HFFc6 (cell line): Measurements from ENCODE around the gene FAM118B. TPM values are rescaled to one million over a fixed set of nuclear protein-coding genes. Genes with fewer than 3 reads are reported as not detected.

ENCODE experiments used
- DNase-seq: peaks from one replicate; pipeline ENCODE4 v3.0.0-alpha.2; 2018
- H3K27ac Mint-ChIP-seq: 2 replicates; pipeline ENCODE4 v1.8.0; 2020; ENCODE audit warnings: mild to moderate bottlenecking, mixed read lengths
- H3K27me3 Mint-ChIP-seq: 2 replicates; pipeline ENCODE4 v1.8.0; 2021; ENCODE audit warnings: mild to moderate bottlenecking, moderate library complexity, mixed read lengths; ENCODE audit not compliant: insufficient read depth
- H3K36me3 Mint-ChIP-seq: 2 replicates; pipeline ENCODE4 v1.8.0; 2021; ENCODE audit warnings: low read depth, mixed read lengths
- H3K4me1 Mint-ChIP-seq: 2 replicates; pipeline ENCODE4 v1.8.0; 2020; ENCODE audit warnings: low read depth, mixed read lengths
- H3K4me3 Mint-ChIP-seq: 2 replicates; pipeline ENCODE4 v1.8.0; 2020; ENCODE audit warnings: mild to moderate bottlenecking, moderate library complexity, mixed read lengths
- H3K9me3 Mint-ChIP-seq: 2 replicates; pipeline ENCODE4 v1.8.0; 2020; ENCODE audit warnings: mild to moderate bottlenecking, mixed read lengths
- total RNA-seq, 6 experiments: library from RNA; stranded (reverse); fragmentation: NEBNext Ultra II Directional; extraction: Animal tissue kit (Norgen Biotek cat#: 25700); gene quantifications; 2 replicates in 1 of 6; 3 replicates in 5 of 6; pipeline ENCODE4 v1.2.3, GENCODE V29; 2021
- TF ChIP-seq, protein P1 (sequence below): fragments of 200-600 bp; sonication (generic); IDR thresholded peaks from 2 replicates; pipeline ENCODE4 v1.5.0; 2021; ENCODE audit warnings: antibody characterized with exemption, mild to moderate bottlenecking

Gene FAM118B
- total RNA-seq, 6 experiments from 2014 or later = 16.4 to 19.6 (median 17.8) TPM

DNA sequence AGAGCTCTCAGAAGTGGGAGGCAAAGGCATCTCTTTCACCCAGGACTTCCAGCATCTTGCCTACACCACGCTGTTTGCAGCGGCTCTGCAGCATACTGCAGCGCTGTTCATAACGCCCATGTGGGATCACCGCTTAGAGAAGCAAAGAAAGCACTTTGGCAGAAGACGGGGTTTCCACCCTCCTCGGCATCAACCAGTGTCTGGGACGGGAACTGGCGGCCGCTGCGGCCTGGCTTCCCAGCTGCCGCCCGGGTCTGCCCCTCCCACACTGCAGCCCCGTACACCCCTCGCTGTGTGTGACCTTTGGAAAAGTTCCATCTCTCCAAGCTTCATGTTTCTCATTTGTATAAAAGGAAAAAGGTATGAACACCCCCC lies 70.8 kb downstream of the FAM118B start:
- TF ChIP-seq, protein P1, sequence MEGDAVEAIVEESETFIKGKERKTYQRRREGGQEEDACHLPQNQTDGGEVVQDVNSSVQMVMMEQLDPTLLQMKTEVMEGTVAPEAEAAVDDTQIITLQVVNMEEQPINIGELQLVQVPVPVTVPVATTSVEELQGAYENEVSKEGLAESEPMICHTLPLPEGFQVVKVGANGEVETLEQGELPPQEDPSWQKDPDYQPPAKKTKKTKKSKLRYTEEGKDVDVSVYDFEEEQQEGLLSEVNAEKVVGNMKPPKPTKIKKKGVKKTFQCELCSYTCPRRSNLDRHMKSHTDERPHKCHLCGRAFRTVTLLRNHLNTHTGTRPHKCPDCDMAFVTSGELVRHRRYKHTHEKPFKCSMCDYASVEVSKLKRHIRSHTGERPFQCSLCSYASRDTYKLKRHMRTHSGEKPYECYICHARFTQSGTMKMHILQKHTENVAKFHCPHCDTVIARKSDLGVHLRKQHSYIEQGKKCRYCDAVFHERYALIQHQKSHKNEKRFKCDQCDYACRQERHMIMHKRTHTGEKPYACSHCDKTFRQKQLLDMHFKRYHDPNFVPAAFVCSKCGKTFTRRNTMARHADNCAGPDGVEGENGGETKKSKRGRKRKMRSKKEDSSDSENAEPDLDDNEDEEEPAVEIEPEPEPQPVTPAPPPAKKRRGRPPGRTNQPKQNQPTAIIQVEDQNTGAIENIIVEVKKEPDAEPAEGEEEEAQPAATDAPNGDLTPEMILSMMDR = no peak
- Mint-ChIP-seq H3K36me3 (peaks cover 8% of the 10 kb centered on the region), H3K4me3 (peak overlapping the region; percentile 90), H3K4me1 (peaks cover 31% of the 10 kb centered on the region), H3K9me3 (no peaks in the 10 kb centered on the region), H3K27ac (peak overlapping the region; percentile 89), H3K27me3 (no peaks in the 10 kb centered on the region; the same call in 1 of the 2 replicates)
- DNase-seq = peak; percentile 11

DNA sequence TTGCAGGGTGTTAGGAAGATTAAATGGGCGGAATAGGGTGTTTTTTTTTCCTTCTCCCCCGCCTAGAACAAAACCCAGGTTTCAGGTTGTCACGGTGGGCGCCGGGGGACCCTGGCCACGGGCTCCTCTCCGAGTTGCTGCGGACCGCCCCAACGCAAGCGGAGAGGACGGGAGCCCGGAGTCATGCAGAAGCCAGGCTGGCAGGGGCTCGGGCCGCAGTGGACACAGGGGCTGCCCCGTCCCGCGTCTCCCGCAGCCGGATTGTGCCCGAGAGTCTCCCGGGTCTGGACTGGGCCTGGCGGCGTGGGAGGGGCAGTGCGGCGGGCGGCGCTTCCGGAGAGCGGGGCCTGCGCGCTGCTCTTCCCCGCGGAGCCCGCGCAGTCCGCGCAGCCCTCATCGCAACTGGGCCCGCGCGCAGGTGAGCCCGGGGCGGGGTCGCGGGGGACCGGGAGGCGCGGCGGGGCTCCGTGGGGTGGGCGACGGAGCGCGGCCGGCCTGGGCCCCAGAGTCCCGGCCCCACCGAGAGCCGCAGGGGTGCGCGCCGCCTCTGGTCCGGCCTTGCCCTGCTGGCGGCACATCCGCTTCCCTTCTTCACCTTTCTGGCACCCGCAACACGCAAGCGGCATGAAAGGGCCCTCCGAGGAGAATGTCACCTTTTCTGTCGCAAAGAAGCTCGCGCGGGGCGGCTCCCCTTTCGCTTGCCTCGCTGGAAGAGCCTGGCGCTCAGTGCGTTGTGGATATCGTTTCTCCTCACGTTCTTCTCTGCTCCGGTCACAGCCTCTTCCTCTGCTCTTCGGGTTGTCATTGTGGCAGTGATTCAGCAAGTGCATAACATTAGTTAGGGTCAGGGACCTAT lies 71.4 kb downstream of the FAM118B start, which contains the start of gene TIRAP:
Gene TIRAP (plus strand): TSS at position 358 of the 856 bp plus-strand sequence. CDS start 7,802 bp downstream, outside the sequence.
- TF ChIP-seq, protein P1 = peak; percentile 15; the same call in 1 of the 2 replicates
- peak; percentile 39 for DNase-seq

DNA sequence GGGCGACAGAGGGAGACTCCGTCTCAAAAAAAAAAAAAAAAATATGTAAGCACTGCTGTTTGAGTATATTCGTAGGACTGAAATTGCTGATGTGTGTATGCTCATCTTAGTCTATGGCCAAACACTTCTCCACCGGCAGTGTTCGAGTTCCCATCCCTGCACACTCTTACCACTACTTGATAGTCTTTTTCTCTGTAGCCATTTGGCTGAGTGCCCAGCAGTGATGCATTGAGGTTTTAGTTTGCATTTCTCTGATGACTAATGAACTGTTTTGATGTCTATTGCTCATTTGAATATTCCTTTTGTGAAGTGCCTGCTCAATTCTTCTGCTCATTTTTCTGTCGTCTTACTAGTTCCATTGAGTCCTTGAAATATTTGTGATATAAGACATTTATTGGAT lies 73.2 kb downstream of the FAM118B start:
- peak overlapping the region; percentile 75 for H3K27ac Mint-ChIP-seq
- TF ChIP-seq, protein P1 = no peak
- H3K27me3 Mint-ChIP-seq = no peaks in the 10 kb centered on the region; the same call in 1 of the 2 replicates
- peaks cover 31% of the 10 kb centered on the region for H3K4me1 Mint-ChIP-seq
- no peaks in the 10 kb centered on the region for H3K36me3 Mint-ChIP-seq
- H3K4me3 Mint-ChIP-seq = peak overlapping the region; percentile 68
- DNase-seq = peak; percentile 96
- H3K9me3 Mint-ChIP-seq = no peaks in the 10 kb centered on the region

More for the DNA sequence above, 71.4 kb downstream of the FAM118B start, which contains the start of gene TIRAP:
- peaks cover 3% of the 10 kb centered on the region for H3K36me3 Mint-ChIP-seq
- H3K27ac Mint-ChIP-seq = peak within 1 kb of the TSS; percentile 93
- no peaks in the 10 kb centered on the region for H3K9me3 Mint-ChIP-seq
- H3K27me3 Mint-ChIP-seq = no peaks in the 10 kb centered on the region; the same call in 1 of the 2 replicates
- peaks cover 31% of the 10 kb centered on the region for H3K4me1 Mint-ChIP-seq
- H3K4me3 Mint-ChIP-seq = peak within 1 kb of the TSS; percentile 91

DNA sequence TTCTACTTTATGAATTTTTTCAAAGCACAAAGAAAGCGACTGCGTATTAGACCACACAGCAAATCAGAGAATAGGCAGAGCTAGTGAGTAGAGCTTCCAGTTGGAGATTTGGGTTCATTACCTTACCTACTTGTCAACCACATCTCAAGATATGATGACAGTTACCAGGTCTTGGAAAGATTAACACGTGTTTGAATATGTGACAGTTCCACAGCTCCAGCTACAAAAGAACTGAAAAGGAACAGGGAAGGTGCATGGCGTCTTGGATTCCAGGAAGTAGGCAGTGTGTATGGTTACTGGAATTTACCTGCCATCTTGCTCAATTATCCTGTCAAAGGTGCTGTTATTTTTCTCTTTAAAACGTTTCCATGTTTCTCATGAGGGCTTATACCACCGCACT lies 76.7 kb downstream of the FAM118B start:
- Mint-ChIP-seq H3K27ac (no peak overlapping the region), H3K4me1 (peaks cover 16% of the 10 kb centered on the region), H3K4me3 (no peak overlapping the region), H3K9me3 (no peaks in the 10 kb centered on the region), H3K36me3 (no peaks in the 10 kb centered on the region), H3K27me3 (no peaks in the 10 kb centered on the region; the same call in 1 of the 2 replicates)
- DNase-seq = no peak
- TF ChIP-seq, protein P1 = no peak

DNA sequence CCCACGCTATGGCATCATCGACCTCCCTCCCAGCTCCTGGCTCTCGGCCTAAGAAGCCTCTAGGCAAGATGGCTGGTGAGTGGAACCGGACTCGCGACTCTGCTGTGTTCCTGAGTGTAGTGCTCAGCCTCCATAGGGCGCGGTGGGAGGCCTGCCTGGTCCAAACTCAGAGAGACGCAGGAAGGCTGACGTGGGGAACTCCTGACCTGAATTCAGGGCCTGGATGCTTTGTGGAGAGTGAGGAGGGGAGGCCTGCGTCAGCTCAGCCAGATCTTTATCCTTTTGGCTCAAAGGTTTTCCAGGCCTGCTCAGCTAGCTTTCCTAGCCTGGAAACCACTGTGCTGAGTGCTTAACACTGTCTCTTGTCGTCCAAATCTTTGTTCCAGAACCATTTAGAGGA lies 79.3 kb downstream of the FAM118B start:
- peaks cover 4% of the 10 kb centered on the region; the same call in 1 of the 2 replicates for H3K36me3 Mint-ChIP-seq
- TF ChIP-seq, protein P1 = no peak
- no peaks in the 10 kb centered on the region for H3K4me1 Mint-ChIP-seq
- H3K27ac Mint-ChIP-seq = no peak overlapping the region
- H3K9me3 Mint-ChIP-seq = no peaks in the 10 kb centered on the region
- no peak overlapping the region for H3K4me3 Mint-ChIP-seq
- no peaks in the 10 kb centered on the region; the same call in 1 of the 2 replicates for H3K27me3 Mint-ChIP-seq
- DNase-seq = no peak
